HG02884 (cell line): Measurements from ENCODE around the gene RGP1.

Experiments used
- ATAC-seq: cut with Tn5 transposase; IDR thresholded peaks from one replicate; pipeline ENCODE4 v1.9.1; 2021; ENCODE audit warnings: mild to moderate bottlenecking, moderate library complexity; ENCODE audit not compliant: unreplicated experiment

The RGP1 gene

DNA sequence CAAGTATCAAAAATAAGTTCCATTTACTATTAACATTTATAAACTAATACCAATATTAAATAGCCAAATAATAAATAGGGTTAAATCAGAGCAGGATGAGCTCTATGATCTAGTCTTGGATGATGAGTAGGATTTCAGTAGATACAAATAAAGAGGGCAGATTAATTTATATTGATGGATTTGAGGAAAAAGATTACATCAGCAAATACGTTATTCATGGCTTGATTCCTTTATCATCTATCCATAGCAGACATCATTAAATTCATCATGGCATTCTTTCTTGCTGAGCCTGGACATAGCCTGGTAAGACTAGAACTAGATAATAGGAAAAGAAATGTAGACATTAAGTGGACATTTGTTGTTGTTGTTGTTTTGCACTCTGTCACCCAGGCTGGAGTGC lies 18.4 kb downstream of the RGP1 start:
- ATAC-seq: no peak

DNA sequence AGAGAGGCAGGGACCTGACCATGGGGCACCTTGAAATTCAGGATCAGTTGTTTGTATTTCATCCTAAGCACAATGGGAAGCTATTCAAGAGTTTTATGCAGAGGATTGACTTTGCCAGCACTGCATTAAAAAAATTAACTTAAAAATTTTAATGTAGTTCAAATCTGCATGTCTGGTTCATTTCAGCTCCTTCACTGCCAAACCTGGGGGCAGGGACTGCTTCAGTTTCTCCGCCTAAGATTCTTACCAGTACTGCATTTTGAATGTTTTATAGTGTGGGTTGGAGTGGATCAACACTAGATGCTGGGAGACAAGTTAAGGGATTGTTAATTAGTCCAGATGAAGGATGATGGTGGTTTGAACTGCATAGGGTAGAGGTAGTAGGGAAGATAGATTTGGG lies 20.7 kb downstream of the RGP1 start:
- no peak for ATAC-seq

DNA sequence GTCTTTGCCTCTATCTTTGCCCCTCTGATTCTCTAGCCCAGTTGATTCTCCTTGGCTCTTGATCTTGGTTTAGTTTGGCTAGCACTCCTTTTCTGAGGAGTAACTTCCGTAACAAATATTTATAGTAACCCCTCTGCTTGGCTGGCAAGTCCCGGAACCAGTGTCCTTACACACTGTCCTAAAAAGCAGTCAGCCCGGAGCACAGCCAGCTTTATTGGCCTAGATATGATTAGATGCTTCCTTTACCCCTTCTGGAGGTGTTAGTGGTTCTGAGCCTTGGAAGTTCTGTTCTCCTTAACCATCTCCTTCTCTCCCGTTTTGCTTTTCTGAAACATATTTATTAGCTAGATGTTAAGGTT lies 22.0 kb downstream of the RGP1 start:
- no peak for ATAC-seq

DNA sequence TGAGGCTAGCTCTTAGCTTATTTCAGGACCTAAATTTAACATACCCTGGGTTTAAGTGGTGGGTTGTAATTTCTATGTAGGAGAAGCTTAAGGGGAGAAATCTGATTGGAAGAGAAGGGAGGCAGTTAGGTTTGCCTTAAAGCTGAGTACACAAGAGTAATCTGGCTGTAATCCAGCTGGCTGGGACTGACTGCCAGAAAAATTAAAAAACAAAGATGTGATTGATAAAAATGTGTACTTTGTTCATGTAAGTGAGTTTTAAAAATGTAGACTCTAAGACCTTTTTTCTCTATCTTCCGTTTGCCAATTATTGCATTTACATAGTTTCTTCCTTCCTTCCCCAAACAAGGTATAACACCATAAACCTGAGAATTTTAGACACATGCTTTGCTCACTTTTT lies 22.4 kb downstream of the RGP1 start:
- no peak for ATAC-seq

DNA sequence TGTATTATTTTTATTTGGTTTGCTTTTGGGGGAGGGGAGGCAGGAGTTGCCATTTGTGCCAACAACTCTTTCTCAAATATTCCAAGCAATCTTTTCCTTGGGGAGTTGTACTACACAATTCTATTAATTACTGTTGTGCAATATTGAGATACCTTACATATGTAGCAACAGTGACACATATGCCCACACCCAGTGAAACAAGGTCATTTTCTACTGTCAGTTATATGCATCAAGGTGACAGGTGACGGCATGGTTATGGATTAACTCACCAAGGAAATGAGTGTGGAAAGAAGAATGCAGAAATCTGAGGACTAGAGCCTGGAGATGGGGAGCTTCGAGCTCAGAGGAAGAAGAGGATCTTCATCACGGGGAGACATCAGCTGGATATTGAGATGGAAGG lies 22.9 kb downstream of the RGP1 start:
- no peak for ATAC-seq

DNA sequence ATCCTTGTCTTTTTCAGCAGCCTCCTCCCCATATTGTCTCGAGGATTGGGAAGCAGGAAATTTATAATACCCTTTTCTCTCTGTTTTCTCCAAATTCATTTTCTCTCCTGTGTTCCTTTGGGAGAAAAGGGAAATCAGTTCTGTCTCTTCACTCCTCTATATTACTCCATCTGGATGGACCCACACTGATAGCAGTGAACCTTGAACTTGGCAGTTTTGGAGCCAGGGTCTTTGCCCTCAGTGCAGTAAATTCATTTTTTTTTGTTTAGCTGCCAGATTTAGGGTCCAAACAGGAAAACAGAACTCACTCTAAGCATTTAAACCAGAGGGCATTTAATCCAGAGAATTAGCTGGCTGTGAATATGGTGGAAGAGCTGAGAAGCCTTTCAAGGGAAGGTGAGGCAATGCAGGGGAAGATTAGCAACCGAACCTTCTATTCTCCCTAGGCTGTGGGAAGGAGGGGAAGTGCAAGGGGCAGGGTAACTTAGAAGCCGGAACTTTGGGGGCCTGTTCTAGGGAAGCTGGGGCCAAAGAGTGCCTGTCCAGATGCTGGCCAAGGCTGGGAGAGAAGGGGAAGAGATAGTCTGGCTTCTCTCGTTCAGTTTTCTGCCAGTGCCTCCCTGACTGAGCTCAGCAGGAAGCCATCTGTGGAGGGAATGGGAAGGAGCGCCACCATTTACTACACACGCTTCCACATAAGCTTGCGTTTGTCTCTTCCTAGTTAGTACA lies 26.0 kb downstream of the RGP1 start:
- ATAC-seq: no peak

DNA sequence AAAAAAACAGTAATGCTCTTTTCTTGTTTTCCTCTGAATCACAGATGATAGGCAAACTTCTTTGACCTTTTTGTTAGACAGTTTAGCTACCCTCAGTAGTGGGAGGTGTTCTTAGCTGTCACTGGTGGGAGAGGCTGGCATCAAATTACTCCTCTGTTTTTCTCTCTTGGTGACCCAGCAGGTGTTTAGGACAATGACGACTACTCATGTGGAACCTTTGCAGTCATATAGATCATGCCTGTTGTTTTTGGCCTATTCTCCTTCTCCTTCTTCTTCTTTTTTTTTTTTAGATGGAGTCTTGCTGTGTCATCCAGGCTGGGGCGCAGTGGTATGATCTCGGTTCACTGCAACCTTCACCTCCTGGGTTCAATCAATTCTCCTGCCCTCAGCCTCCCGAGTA lies 26.9 kb downstream of the RGP1 start:
- no peak for ATAC-seq

DNA sequence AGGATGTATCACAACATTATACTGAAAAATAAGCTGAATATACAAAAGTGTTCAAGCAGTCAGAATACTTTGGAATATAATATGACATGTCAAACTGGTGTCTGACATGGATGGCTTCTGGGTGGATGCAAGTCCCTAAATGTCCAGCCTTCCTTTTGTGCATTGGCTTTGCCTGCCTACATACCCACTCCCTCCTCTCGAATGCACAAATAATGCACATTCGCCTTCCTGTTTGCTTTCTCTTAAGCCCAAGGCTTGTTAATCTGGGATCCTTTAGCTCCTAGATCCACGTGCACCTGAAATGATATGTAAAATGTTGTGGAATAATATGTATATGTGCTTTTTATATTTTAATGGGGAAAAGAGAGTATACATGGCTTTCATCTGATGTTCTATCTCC lies 29.4 kb downstream of the RGP1 start:
- ATAC-seq: no peak

DNA sequence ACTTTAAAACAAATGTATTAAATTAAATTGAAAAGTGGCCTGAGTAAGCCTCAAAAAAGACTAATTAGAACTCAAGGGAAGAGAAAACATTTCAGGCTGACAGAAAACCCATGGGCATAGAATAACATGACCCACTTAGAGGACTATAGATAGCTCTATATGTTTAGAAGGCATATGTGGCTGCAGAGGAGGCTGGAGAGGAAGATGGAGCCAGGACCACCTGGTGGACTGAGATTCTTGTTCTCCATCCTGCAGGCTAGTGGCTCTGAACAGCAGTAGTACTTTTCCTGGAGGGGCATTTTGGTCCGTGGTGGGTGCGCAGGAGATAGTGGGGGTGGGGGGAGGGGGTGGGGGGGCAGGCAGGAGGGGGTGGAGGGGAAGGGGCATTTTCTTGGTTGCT lies 32.0 kb downstream of the RGP1 start:
- no peak for ATAC-seq

DNA sequence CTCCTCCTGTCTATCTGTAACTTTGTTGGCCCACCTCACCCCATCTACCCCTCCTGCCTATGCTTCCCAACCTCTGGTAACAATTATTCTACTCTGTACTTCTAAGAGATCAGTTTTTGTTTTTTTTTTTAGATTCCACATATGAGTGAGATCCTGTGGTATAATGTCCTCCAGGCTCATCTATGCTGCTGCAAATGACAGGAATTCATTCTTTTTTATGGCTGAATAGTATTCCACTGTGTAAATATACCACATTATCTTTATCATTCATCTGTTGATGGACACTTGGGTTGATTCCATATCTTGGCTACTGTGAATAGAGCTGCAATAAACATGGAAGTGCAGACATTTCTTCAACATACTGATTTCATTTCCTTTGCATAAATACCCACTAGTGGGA lies 34.3 kb downstream of the RGP1 start:
- no peak for ATAC-seq

DNA sequence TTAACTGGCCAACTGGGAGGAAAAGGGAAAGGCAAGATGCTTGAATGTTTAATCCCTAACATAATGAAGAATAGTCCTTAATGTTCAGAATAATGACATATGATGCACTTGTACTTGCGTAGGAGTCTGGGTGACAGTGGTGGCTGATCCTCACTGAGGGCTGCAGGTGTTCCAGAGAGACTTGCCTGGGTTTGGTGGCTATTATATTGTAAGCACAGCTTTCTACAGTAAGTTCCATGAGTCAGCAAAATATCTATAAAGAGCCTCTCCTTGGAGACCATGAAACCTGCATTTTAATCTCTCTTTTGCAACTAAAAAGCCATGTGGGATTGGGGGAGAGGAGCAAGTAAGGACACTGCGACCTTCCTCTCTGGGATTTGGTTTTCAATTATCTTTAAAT lies 40.5 kb downstream of the RGP1 start:
- ATAC-seq: no peak

DNA sequence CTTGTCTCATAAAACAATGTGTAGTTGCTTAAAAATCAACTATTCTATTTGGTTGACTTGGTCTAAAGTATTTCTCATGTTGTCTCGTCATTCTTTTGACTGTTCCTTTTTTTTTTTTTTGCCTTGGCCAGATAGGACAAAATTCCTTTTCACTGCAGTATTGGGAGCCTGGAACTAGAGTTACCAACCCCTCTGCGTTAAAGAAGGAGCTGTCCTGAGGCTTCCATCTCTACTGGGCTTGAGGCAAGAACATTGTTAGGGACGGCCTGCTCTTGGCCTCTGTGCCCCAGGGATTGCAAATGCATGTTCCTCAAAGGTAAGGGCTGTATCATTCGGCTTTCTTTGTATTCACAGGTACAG lies 40.9 kb downstream of the RGP1 start:
- no peak for ATAC-seq

DNA sequence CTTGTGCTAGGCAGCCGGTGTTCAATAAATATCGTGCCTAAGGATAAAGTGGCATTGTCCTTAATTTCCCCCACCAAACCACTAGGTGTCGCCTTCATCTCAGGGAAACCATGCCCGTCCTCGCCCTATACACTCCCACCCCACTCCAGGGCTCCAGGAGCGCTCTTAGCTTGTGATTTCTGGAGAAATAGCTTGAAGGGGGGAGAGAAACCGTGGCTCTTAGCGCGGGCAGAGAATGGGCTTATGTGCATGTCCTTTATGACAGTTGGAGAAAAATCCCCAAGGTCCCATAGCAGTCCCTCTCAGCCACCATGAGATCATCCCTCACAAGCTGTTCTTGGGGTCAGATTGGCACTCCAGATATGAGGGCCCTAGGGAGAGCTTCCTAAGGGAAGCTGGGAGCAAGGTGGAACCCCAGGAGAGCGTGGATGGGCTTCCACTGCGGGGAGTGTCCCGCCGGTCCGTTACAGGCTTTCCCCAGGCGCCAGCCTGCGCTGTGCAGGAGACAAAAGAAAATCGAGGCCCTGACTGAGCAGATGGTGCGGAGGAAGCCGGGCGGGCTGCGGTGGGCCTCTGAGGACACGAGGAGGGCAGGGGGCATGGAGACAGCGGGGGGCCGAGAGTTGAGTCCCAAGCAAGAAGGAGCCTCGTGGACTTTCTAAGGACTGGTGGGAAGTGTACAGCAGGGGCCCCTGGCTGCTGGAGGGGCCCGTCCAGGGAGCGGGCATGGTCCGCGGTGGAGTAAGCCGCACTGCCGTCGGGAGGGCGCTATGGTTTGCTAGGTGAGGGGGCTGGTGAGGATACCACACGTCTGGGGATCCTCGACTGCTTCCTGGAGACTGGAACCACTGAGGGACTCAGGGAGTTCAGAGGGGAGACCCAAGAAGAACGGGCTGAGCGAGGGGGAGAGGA lies 41.6 kb downstream of the RGP1 start:
- ATAC-seq: no peak

DNA sequence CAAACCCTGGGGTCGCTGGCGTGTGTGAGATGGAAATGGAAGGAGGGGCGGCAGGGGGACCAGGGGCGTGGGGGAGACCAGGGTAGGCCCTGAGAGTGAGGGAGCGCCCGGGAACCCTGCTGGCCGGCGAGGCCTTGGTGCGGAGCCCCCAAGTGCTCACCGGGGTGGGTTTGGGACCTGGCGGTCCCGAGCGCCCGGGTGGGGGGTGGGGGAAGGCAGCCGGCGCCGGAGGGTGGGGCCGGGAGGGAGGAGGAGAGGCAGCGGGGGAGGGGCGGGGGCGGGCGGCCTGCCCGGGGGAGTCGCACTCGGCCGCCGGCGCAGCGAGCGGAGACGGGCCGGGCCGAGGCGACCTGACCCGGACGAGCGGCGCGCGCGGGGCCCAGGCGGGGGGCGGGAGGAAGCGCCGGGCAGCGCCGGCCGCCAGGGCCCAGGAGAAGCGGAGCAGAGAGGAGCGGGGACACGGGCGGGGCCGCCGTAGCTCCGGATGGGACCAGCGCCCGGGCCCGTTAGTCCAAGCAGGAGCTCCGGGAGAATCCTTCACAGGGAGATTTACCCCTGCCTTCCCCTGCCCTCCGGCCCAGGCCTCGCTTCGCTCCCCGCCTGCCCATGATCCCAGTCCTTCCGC lies 42.3 kb downstream of the RGP1 start, which contains the start of gene NPR2:
NPR2 (plus strand) TSS at position 295 of the 625 bp plus-strand sequence. CDS start 818 bp downstream, outside the sequence.
- ATAC-seq: no peak

DNA sequence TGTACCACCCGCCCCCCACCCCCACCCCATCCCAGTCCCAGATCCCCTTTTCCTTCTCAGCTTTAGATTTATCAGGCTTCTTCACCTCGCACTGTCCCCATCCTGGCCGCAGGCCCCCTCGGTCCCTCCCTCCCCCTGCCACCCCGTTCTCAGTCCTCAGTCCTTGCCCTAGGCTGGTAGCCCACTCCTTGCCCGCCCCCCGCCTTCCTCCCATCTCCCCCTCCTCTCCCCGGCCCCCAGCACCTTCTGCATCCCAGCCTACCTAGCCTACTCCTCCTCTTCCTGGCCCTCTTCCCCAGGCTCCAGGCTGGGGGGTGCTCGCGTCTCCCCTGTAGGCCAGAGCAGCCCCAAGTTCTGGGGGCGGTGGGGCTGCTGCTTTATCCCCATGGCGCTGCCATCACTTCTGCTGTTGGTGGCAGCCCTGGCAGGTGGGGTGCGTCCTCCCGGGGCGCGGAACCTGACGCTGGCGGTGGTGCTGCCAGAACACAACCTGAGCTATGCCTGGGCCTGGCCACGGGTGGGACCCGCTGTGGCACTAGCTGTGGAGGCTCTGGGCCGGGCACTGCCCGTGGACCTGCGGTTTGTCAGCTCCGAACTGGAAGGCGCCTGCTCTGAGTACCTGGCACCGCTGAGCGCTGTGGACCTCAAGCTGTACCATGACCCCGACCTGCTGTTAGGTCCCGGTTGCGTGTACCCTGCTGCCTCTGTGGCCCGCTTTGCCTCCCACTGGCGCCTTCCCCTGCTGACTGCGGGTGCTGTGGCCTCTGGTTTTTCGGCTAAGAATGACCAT lies 43.1 kb downstream of the RGP1 start:
- ATAC-seq: no peak

DNA sequence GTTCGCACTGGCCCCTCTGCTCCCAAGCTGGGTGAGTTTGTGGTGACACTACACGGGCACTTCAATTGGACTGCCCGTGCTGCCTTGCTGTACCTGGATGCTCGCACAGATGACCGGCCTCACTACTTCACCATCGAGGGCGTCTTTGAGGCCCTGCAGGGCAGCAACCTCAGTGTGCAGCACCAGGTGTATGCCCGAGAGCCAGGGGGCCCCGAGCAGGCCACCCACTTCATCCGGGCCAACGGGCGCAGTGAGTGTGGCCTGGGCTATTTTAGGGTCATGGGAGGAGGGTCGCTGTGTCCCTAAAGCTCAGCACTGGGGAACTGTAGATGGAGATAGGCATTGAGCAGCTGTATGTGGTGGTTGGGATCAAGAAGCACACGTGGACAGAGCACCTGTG lies 43.7 kb downstream of the RGP1 start:
- ATAC-seq: no peak

DNA sequence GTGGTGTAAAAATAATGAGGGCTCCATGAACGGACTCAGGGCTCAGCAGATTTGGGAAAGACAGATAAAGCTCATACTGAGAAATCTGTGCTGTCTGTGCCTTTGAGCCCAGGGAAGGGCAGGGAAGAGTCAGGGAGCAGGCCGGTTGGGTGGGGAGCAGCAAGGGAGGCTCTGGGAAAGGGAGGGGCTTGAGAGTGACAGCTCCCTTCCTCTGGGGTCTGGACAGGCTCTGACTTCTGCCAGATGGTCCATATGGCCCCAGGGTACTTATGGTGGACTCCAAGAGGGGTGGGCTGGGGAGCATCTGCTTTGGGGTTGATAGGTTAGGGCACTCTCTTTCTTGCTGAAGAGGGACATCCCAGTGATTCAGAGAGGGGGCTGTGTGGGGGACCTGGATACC lies 44.4 kb downstream of the RGP1 start:
- no peak for ATAC-seq

DNA sequence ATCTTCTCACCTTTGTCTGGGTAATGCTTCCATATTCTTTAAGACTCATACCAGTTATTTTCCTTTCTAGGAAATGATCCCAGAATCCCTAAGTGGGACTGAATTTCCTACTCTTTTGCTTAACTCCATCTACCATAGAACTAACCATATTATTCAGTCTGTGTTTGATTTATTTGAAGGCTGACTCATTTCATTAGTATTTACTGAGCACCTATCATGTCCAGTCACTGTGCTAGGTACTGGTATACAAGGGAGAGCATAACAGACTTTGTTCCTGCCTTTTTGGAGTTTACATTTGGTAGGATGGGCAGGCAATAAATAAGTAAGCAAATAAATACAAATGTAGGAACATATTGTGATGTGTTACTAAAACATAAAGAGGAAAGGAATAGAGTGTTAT lies 46.6 kb downstream of the RGP1 start:
- no peak for ATAC-seq

DNA sequence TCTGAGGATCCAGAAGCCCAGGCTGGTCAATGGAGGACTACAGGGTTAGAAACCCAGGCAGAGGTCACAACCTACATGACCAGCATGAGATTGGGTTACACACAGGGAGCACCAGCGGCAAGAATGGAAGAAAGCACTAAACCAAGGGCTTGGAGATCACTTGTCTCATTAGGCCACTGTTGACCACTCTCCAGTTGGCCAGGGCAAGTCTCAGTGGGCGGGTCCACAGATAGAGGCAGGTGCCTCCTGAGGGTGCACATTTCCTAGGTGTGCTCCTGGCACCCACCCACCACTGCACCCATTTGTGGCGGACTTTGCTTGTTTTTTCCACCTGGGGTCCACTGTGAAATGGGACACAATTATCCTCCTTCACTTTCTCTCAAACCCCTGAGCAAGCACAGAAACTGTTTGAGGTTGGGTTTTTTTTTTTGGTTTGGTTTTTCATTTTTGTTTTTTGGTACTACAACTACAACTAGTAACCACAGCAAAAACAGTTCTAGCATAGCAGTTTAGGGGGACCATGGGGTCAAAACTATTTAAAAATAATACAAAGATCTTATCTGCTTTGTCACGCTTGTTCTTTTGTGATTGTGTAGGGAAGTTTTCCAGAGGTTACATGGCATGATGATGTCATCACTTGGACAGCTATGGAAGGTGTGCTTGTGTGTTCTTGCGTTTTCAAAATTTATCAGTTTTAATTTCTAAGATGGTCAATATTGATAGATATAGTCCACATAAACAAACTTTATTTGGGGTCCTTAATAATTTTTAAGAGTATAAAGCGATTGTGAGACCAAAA lies 48.4 kb downstream of the RGP1 start:
- no peak for ATAC-seq

DNA sequence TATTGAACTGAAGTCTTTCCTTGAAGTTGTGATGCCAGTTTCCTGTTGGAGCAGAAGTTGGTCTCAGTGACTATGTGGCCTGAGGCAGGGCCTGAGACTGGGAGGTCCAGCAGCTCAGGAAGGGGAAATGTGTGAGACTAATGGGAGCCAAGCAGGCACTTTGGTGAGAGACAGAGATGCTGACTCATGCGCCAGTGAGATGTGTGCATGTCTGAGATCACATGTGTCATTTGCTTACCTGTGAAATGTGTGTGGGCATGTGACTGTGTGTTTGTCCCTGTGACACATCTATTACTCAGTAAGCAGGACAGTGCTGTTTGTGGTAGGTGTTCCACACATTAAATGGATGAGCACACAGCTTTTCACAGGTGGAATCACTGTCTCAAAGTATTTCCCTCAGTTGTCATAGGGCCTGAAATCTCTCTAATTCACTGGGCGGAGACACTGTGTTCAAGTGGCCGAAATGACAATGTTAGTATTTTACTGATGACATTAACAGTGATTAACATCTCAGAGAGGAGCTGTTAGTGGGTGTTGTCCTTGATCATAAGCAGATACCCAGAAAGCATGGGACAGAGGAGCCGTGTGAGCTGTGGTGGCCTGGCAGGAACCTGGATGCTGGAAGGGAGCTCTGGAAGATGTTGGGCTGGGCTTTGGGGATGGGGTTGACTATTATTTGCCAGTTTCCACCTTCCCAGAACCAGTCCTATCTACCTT lies 49.7 kb downstream of the RGP1 start:
- ATAC-seq: no peak
